NCI-H345 (cell line): ENCODE measurements around the gene SEMA5A.

ENCODE experiments used
- DNase-seq: peaks from one replicate; lab custom pipeline; 2025; lab: John Stamatoyannopoulos, UW

The SEMA5A gene

GRCh38 chr5:9058666-9059065 lies 487.2 kb downstream of the SEMA5A start:
- no peak for DNase-seq

- no peak for DNase-seq
These were observed 487.7 kb downstream of the SEMA5A start for GRCh38 chr5:9058161-9058560.

GRCh38 chr5:9057406-9058000 lies 488.4 kb downstream of the SEMA5A start:
- no peak for DNase-seq

GRCh38 chr5:9056046-9056445 lies 489.8 kb downstream of the SEMA5A start:
- no peak for DNase-seq

- no peak for DNase-seq
These were observed 490.9 kb downstream of the SEMA5A start for GRCh38 chr5:9054821-9055589.

GRCh38 chr5:9054322-9054721 lies 491.6 kb downstream of the SEMA5A start:
- DNase-seq = no peak

- no peak for DNase-seq
These were observed 493.5 kb downstream of the SEMA5A start for GRCh38 chr5:9052421-9052820.

GRCh38 chr5:9051779-9052178 lies 494.1 kb downstream of the SEMA5A start:
- DNase-seq = no peak

- DNase-seq = no peak
These were observed 497.9 kb downstream of the SEMA5A start for GRCh38 chr5:9047932-9048331.

DNA sequence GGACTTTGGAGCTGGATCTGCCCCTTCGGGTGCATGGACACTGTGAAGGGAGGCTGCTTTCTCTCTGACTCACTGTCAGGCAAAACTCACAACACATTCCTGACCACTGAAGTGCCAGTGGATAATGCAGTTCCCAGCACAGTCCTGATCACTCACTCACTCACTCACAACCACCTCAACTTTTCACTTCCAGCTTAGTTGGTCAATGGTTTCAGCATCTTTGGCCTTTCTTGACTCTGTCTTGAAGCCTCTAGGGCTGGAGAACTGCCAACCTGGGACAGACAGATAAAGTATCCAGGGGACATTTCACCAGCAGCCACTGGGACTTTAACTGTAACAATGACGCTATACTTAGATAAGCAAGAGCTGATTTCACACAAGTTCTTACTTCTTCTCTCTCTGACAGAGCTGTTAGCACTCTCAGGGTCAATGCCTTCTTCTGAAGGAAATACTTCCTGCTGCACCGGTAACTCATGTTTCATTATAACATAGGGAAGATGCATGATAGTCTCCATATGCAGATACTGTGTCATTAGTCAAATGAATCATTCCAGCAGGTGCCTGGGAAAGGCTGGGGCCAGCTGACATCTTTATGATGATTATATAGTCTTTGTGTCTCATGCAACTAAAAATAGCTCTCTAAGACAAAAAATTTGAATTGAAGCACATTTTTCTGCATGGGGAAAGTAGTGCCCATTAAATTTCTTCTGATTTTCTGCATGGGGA lies 499.0 kb downstream of the SEMA5A start:
- DNase-seq = no peak

DNA sequence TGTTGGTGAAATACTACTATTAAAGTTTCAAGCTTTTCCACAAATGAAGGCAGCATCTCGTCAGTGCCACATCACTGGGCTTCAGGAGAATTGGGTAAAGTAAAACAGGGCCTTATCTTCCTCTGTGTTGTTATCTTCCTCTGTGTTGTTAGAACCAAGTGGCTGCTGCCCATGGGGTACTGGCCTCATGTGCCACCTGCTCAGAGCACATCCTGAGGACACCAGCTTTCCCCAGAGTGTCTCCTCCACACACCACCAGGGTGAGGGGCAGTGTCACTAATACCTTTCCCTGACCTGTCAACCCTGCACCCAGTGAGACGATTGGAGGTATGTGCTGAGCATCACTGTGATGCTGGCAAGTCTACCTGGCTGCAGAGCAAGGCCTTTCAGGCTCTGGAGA lies 499.9 kb downstream of the SEMA5A start:
- DNase-seq = no peak

- no peak for DNase-seq
These were observed 503.6 kb downstream of the SEMA5A start for GRCh38 chr5:9042241-9042640.

DNA sequence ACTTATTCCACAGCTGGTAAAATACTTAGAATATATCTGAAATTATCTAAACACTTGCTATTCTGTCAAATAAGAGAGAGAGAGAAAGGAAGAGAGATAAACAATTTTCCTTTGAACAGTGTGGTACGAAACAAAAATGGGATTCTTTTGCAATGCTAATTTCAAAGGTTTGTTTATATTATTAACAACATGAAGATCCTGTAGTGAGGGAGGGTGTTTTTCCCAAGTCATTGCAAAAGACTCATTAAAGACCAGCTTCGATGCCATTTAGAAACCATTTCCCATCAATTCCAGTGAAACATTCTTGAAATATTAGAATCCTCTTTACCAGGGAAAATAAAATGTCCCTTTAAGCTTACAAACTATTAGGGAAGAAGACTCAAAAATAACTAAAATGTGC lies 505.4 kb downstream of the SEMA5A start:
- no peak for DNase-seq

GRCh38 chr5:9037048-9037447 lies 508.8 kb downstream of the SEMA5A start:
- DNase-seq = no peak

DNA sequence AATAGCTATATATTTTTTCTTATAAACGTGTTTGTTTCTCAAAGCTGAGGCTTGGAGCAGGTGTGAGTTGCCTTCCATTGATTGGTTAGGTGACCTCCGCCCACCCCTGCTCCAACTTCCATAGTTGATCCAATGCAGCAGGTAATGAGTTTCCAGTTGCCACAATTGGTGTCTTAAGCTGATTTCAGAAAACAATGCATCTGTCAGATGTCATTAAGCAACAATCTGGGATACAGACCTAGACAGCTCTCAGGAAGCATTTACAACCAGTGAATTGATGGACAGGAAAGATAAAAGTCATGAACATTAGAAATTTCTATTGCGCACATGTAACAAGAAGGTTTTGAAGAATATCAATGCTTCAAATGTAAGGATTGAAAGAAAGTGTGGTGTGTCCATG lies 510.5 kb downstream of the SEMA5A start:
- DNase-seq = no peak

DNA sequence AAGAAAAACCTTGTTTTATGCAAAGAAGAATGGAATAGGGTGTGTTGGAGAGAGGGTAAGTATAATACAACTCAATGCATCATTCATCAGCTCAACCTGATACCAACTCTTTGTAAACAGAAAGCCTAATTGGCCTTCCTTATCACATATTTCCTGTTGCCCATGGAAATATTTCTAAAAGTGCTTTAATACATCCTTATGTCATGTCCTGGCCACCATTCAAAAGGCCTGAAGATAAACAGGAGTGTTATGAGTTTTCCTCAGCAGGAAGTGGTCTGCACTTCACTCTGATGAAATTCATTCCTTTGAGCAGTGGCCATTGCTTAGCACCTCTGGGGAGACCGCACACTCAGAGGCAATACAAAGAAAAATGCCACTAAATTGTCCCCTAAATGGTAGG lies 511.2 kb downstream of the SEMA5A start:
- no peak for DNase-seq

- no peak for DNase-seq
These were observed 512.4 kb downstream of the SEMA5A start for GRCh38 chr5:9033524-9033923.

- DNase-seq = no peak
These were observed 519.9 kb downstream of the SEMA5A start for GRCh38 chr5:9025942-9026341.

- no peak for DNase-seq
These were observed 524.9 kb downstream of the SEMA5A start for GRCh38 chr5:9020996-9021395.

DNA sequence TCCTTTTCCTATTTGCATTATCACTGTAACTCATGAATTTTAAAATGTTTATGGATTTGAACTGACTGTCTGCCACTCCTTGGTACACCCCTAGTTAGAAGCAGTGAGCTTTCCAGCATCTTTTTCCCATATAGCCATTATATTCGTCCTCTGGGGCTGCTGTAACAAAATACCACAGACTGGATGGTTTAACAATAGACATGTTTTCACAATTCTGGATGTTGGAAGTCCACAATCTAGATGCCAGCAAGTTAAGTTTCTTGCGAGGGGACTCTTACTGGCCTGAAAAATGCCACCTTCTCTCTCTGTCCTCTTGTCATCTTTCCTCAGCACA lies 530.0 kb downstream of the SEMA5A start:
- no peak for DNase-seq

GRCh38 chr5:9015260-9015936 lies 530.5 kb downstream of the SEMA5A start:
- no peak for DNase-seq

GRCh38 chr5:9013147-9013546 lies 532.7 kb downstream of the SEMA5A start:
- no peak for DNase-seq
